ENCODE results near the gene MTUS2. TPM values are rescaled to one million over a fixed set of nuclear protein-coding genes. Genes with fewer than 3 reads are reported as not detected.

Gene MTUS2
- total and polyA plus RNA-seq, 2 of the 8 experiments (the other 6 are each of a cell fraction or from before 2014, with no cell fraction given) = 0.18 to 0.80 TPM

GRCh38 chr13:28819046-28819730 is 951 bp upstream of the MTUS2 start:
- peak overlapping the region; percentile 78 to 86 for H3K4me2 ChIP-seq (ENCODE audit: insufficient read depth in 1 of 2, low read depth in 2 of 2, low read length in 2 of 2)
- POLR2A ChIA-PET (ENCODE audit: partially characterized antibody) = interaction anchor here (0.7 kb wide), 1 partner anchor 12 kb away, joined by 3 read pairs; no protein-coding TSS in a partner anchor
- no peaks in the 10 kb centered on the region for H3K36me3 ChIP-seq (ENCODE audit: control insufficient read depth in 2 of 4, insufficient read depth in 4 of 4, low read length in 3 of 4)
- no peak overlapping the region for H3K4ac ChIP-seq (replicated peaks; ENCODE audit: insufficient read length, low read depth, low read length)
- peaks cover 0 to 36% (median 23%) of the 10 kb centered on the region in 4 experiments; a peak in 6 of 7 replicates for H3K27me3 ChIP-seq (replicated peaks in 1 of 4; ENCODE audit: control insufficient read depth in 3 of 4, extremely low read depth in 1 of 4, insufficient read depth in 3 of 4, low read length in 3 of 4)
- 0 out of 4 replicates have a peak, but pooled peaks cover 0 to 4% of the 10 kb centered on the region in 2 experiments for H3K9me3 ChIP-seq (ENCODE audit: insufficient read depth in 2 of 2, low read depth in 1 of 2, low read length in 1 of 2)
- no peak overlapping the region for H2BK15ac ChIP-seq (ENCODE audit: low read length)
- H3K9ac ChIP-seq (replicated peaks in 1 of 4; ENCODE audit: extremely low read depth in 1 of 4, low read depth in 3 of 4, low read length in 3 of 4) = no peak overlapping the region
- H3K18ac ChIP-seq (ENCODE audit: extremely low read depth, low read length) = no peak overlapping the region
- peaks cover 0 to 4% (median 0%) of the 10 kb centered on the region in 4 experiments; a peak in 2 of 7 replicates for H3K4me1 ChIP-seq (replicated peaks in 1 of 4; ENCODE audit: control insufficient read depth in 3 of 4, insufficient read depth in 4 of 4, low read length in 3 of 4)
- H3K4me3 ChIP-seq (ENCODE audit: extremely low read depth in 1 of 4, insufficient read depth in 2 of 4, low read depth in 3 of 4, low read length in 4 of 4) = peak overlapping the region; percentile 48 to 77 (median 61)
- no peak overlapping the region for H3K27ac ChIP-seq (ENCODE audit: low read depth, low read length)
- no peak overlapping the region for H4K91ac ChIP-seq (replicated peaks; ENCODE audit: insufficient read length, low read length)
- FAIRE-seq = no peak
- peak overlapping the region; percentile 78; the same call in 1 of the 2 replicates for H2AFZ ChIP-seq (ENCODE audit: low read length)
- no peak overlapping the region for H3K23ac ChIP-seq (ENCODE audit: insufficient read length)
- CTCF ChIA-PET (ENCODE audit: partially characterized antibody) = interaction anchor here (0.9 to 2.5 kb wide), 9 partner anchors 10 to 608 kb away, joined by 3 to 9 read pairs (median 4); no protein-coding TSS in a partner anchor
- no peak overlapping the region for H2BK120ac ChIP-seq (replicated peaks; ENCODE audit: low read depth, low read length)
- DNase-seq (ENCODE audit: low read depth in 1 of 2, low spot score in 2 of 2) = peak in 1 of 2 experiments; percentile 76
- H3K23me2 ChIP-seq (ENCODE audit: low read depth, low read length) = peaks cover 3% of the 10 kb centered on the region; the same call in 1 of the 2 replicates
- no peak overlapping the region for H3K14ac ChIP-seq (ENCODE audit: insufficient read length)
- H2BK20ac ChIP-seq (ENCODE audit: low read length) = no peak overlapping the region
- no peaks in the 10 kb centered on the region for H4K20me1 ChIP-seq (replicated peaks in 1 of 2; ENCODE audit: control insufficient read depth in 1 of 2, insufficient read depth in 2 of 2, low read length in 2 of 2)
- no peaks in the 10 kb centered on the region for H3K79me2 ChIP-seq (ENCODE audit: control insufficient read depth in 1 of 2, insufficient read depth in 2 of 2, low read length in 2 of 2)
- H3K56ac ChIP-seq (replicated peaks; ENCODE audit: insufficient read length, low read depth, low read length) = no peak overlapping the region
- no peak overlapping the region for H2BK5ac ChIP-seq (ENCODE audit: low read depth, low read length)
- no peak overlapping the region for H2AK5ac ChIP-seq (ENCODE audit: low read depth, low read length)
- H2BK12ac ChIP-seq (ENCODE audit: low read depth, low read length) = 0 out of 2 replicates have a peak overlapping the region, but pooled peaks have one; percentile 39
- H3K79me1 ChIP-seq (ENCODE audit: low read depth, low read length) = no peaks in the 10 kb centered on the region
- 14% methylated on average over 29 of the region's 29 CpGs; no CpG with 5 or more reads in 1 of the 2 experiments for WGBS, 2 experiments (ENCODE audit: extremely low coverage in 1 of 2, insufficient coverage in 1 of 2, insufficient read length in 1 of 2, insufficient replicate concordance in 2 of 2, low coverage in 1 of 2, low lambda C conversion rate in 2 of 2, missing lambda C conversion rate in 1 of 2)
- H4K8ac ChIP-seq (ENCODE audit: extremely low read depth, insufficient read depth, low read length) = no peak overlapping the region
- H4K5ac ChIP-seq (ENCODE audit: insufficient read length, low read depth, low read length) = no peak overlapping the region
- no peak for TF ChIP-seq TAF1 (IDR thresholded peaks at IDR 0.05; ENCODE audit: low read depth, low read length)
- TF ChIP-seq JUN (IDR thresholded peaks at IDR 0.05; ENCODE audit: low read depth, low read length) = no peak
- no peak for TF ChIP-seq BRCA1 (IDR thresholded peaks at IDR 0.05; ENCODE audit: low read depth, low read length)
- TF ChIP-seq NRF1 (IDR thresholded peaks at IDR 0.05; ENCODE audit: low read depth, low read length) = no peak
- TF ChIP-seq KDM1A (IDR thresholded peaks at IDR 0.05; ENCODE audit: borderline replicate concordance, low read length) = 0 out of 2 replicates have a peak, but pooled peaks have one; percentile 36
- TF ChIP-seq EGR1 (IDR thresholded peaks at IDR 0.05; ENCODE audit: borderline replicate concordance, low read depth, low read length) = no peak
- no peak for TF ChIP-seq SAP30 (IDR thresholded peaks at IDR 0.05; ENCODE audit: insufficient read depth, insufficient replicate concordance, low read length)
- TF ChIP-seq POU5F1 (IDR thresholded peaks at IDR 0.05; ENCODE audit: low read depth, low read length) = no peak
- TF ChIP-seq JUND (IDR thresholded peaks at IDR 0.05; ENCODE audit: low read length) = no peak
- TF ChIP-seq KDM4A (IDR thresholded peaks at IDR 0.05; ENCODE audit: low read depth, low read length, severe bottlenecking) = peak; percentile 56
